HepG2 (cell line): ENCODE measurements around the gene EIF4G1. TPM values are rescaled to one million over a fixed set of nuclear protein-coding genes. Genes with fewer than 3 reads are reported as not detected.
A peak's percentile ranks its signal among the peaks of the same experiment; 100 is the strongest.

Experiments
- ATAC-seq: fragments of 200-7000 bp; cut with Tn5 transposase; 3 replicates; pipeline ENCODE4 v1.9.1; 2020; ENCODE audit warnings: mild to moderate bottlenecking, moderate library complexity
- BruUV-seq: library from RNA; stranded (reverse); fragments of 400-500 nt; replicated peaks from 2 replicates; lab custom pipeline; 2021; lab: Mats Ljungman, UMichigan
- CTCF ChIA-PET: fragments of 300-600 bp; formaldehyde crosslinking; extraction: SDS; loops from one replicate; lab custom pipeline; 2021; ENCODE audit warnings: low total read pairs, inconsistent platforms, low intra/inter-chr PET ratio; lab: Yijun Ruan, JAX
- POLR2A ChIA-PET: fragments of 350-600 bp; sonication (Branson Sonifier 250); formaldehyde crosslinking; loops from one replicate; lab custom pipeline; 2020; ENCODE audit warnings: antibody characterized with exemption, inconsistent platforms; lab: Yijun Ruan, JAX
- DNase-seq: peaks from one replicate; pipeline ENCODE4 v3.0.0-alpha.2; 2015; ENCODE audit warnings: low spot score
- FAIRE-seq: peaks from 3 replicates; lab custom pipeline; 2011; peaks lifted over from hg19 to GRCh38; lab: Jason Lieb, UNC
- H2AFZ ChIP-seq: one replicate; pipeline ENCODE4 v1.6.1; 2011; ENCODE audit warnings: low read length, inconsistent platforms
- H3K27ac ChIP-seq: fragments of 300-600 bp; 3 replicates; pipeline ENCODE4 v1.8.0; 2011; ENCODE audit warnings: mixed run types, mild to moderate bottlenecking, mixed read lengths, low read length, inconsistent platforms; ENCODE audit not compliant: insufficient read depth; ENCODE audit errors: extremely low read length
- H3K27me3 ChIP-seq, 2 experiments: fragments of 200-600 bp in 1 of 2; 2 replicates in 1 of 2; 3 replicates in 1 of 2; pipeline versions ENCODE4 v1.6.0 to v1.8.0; 2011; ENCODE audit warnings: low read length in 2 of 2, mild to moderate bottlenecking in 2 of 2, moderate library complexity in 2 of 2, inconsistent platforms in 1 of 2; ENCODE audit not compliant: insufficient read depth in 2 of 2, control insufficient read depth in 1 of 2
- H3K36me3 ChIP-seq, 2 experiments: fragments of 200-600 bp in 1 of 2; replicated peaks in 1 of 2; 2 replicates in 1 of 2; 3 replicates in 1 of 2; pipeline versions ENCODE4 v1.5.1 to v1.8.0; 2011; ENCODE audit warnings: low read length in 2 of 2, inconsistent platforms in 1 of 2; ENCODE audit not compliant: insufficient read depth in 2 of 2, control insufficient read depth in 1 of 2
- H3K4me1 ChIP-seq: 2 replicates; pipeline ENCODE4 v1.5.1; 2012; ENCODE audit warnings: low read length, inconsistent platforms; ENCODE audit not compliant: insufficient read depth
- H3K4me2 ChIP-seq: 2 replicates; pipeline ENCODE4 v1.6.0; 2011; ENCODE audit warnings: low read depth, low read length, inconsistent platforms
- H3K4me3 ChIP-seq, 3 experiments: fragments of 200-600 bp in 1 of 3; sonication (generic), shearing (Covaris generic) in 1 of 3; replicated peaks in 1 of 3; 2 replicates each; pipeline ENCODE4 v1.5.1; 2011 to 2016; ENCODE audit warnings: low read length in 3 of 3, inconsistent platforms in 2 of 3, low read depth in 2 of 3, mild to moderate bottlenecking in 2 of 3, control low read depth in 1 of 3, mixed read lengths in 1 of 3; ENCODE audit not compliant: insufficient read depth in 1 of 3
- H3K79me2 ChIP-seq: one replicate; pipeline ENCODE4 v1.6.1; 2011; ENCODE audit warnings: low read length, inconsistent platforms; ENCODE audit not compliant: insufficient read depth
- H3K9ac ChIP-seq: 2 replicates; pipeline ENCODE4 v1.6.0; 2011; ENCODE audit warnings: mild to moderate bottlenecking, low read depth, low read length, inconsistent platforms; ENCODE audit not compliant: insufficient read depth
- H3K9me3 ChIP-seq: 2 replicates; pipeline ENCODE4 v1.5.1; 2012; ENCODE audit warnings: mild to moderate bottlenecking, low read length
- H4K20me1 ChIP-seq: 2 replicates; pipeline ENCODE4 v1.6.0; 2011; ENCODE audit warnings: inconsistent platforms, mild to moderate bottlenecking, low read length, moderate library complexity; ENCODE audit not compliant: insufficient read depth
- ESRRA ChIP-seq: sonication (generic); formaldehyde crosslinking; IDR thresholded peaks from 2 replicates; pipeline ENCODE4 v1.5.1; 2020; ENCODE audit warnings: mild to moderate bottlenecking, low read depth, missing genetic modification reagents
- FOXC1 ChIP-seq: sonication (generic); formaldehyde crosslinking; IDR thresholded peaks from 2 replicates; pipeline ENCODE4 v1.8.0; 2022; ENCODE audit warnings: mild to moderate bottlenecking, missing genetic modification reagents, borderline replicate concordance
- GZF1 ChIP-seq: sonication (generic); formaldehyde crosslinking; IDR thresholded peaks from 2 replicates; pipeline ENCODE4 v1.5.1; 2020; ENCODE audit warnings: mild to moderate bottlenecking, missing genetic modification reagents
- HOXA7 ChIP-seq: sonication (generic); formaldehyde crosslinking; IDR thresholded peaks from 2 replicates; pipeline ENCODE4 v1.8.1; 2022; ENCODE audit warnings: mild to moderate bottlenecking, missing genetic modification reagents, moderate library complexity
- MIER2 ChIP-seq: IDR thresholded peaks from 2 replicates; pipeline ENCODE4 v1.6.1; 2016; ENCODE audit warnings: missing biosample characterization, missing genetic modification reagents
- MTF2 ChIP-seq: sonication (generic); formaldehyde crosslinking; IDR thresholded peaks from 2 replicates; pipeline ENCODE4 v1.5.0; 2020; ENCODE audit warnings: missing genetic modification reagents, borderline replicate concordance
- RAD21 ChIP-seq: fragments of 450-650 bp; formaldehyde crosslinking; IDR thresholded peaks from 2 replicates; pipeline ENCODE4 v1.5.0; 2020; ENCODE audit warnings: mild to moderate bottlenecking
- SIX4 ChIP-seq: sonication (generic); formaldehyde crosslinking; IDR thresholded peaks from 2 replicates; pipeline ENCODE4 v1.4.0; 2020; ENCODE audit warnings: missing genetic modification reagents
- SMC3 ChIP-seq: IDR thresholded peaks from 2 replicates; pipeline ENCODE4 v1.6.1; 2011; ENCODE audit warnings: low read length, improper control_type of control experiment
- SP140L ChIP-seq: sonication (generic); formaldehyde crosslinking; IDR thresholded peaks from 2 replicates; pipeline ENCODE4 v1.4.0; 2020; ENCODE audit warnings: missing genetic modification reagents, borderline replicate concordance
- STAG1 ChIP-seq: sonication (generic); formaldehyde crosslinking; IDR thresholded peaks from 2 replicates; pipeline ENCODE4 v1.4.0; 2020; ENCODE audit warnings: missing genetic modification reagents
- TEAD3 ChIP-seq: optimal IDR thresholded peaks from 2 replicates; pipeline ENCODE3; 2016; ENCODE audit warnings: borderline replicate concordance
- THYN1 ChIP-seq: sonication (generic); formaldehyde crosslinking; IDR thresholded peaks from 2 replicates; pipeline ENCODE4 v1.8.1; 2023; ENCODE audit warnings: low read depth, mild to moderate bottlenecking, moderate library complexity, missing genetic modification reagents, borderline replicate concordance
- TRIM24 ChIP-seq: sonication (generic); formaldehyde crosslinking; IDR thresholded peaks from 2 replicates; pipeline ENCODE4 v1.8.0; 2022; ENCODE audit warnings: mild to moderate bottlenecking, missing genetic modification reagents
- ZBTB1 ChIP-seq: sonication (generic); formaldehyde crosslinking; IDR thresholded peaks from 2 replicates; pipeline ENCODE4 v1.4.0; 2020; ENCODE audit warnings: missing genetic modification reagents, borderline replicate concordance
- ZNF10 ChIP-seq: sonication (generic); formaldehyde crosslinking; IDR thresholded peaks from 2 replicates; pipeline ENCODE4 v1.4.0; 2020; ENCODE audit warnings: mild to moderate bottlenecking, low read depth, missing genetic modification reagents, borderline replicate concordance
- ZNF367 ChIP-seq: sonication (generic); formaldehyde crosslinking; IDR thresholded peaks from 2 replicates; pipeline ENCODE4 v1.4.0; 2020; ENCODE audit warnings: missing genetic modification reagents, borderline replicate concordance
- ZNF780A ChIP-seq: sonication (generic); formaldehyde crosslinking; IDR thresholded peaks from 2 replicates; pipeline ENCODE4 v1.8.0; 2022; ENCODE audit warnings: mild to moderate bottlenecking, missing genetic modification reagents, moderate library complexity
- WGBS: methylation state at CpG from one replicate; pipeline ENCODE4 v1.1.6; 2017; ENCODE audit warnings: low lambda C conversion rate; 5-methylcytosine and 5-hydroxymethylcytosine counted together
- in situ Hi-C: cut with HindIII; loops from 2 replicates; pipeline ENCODE4 v1.10.0; 2017; ENCODE audit warnings: low pct_unique_long_range_greater_than_20kb; ENCODE audit not compliant: extremely low pct_ligation_motif_present
- intact Hi-C: fragments of 100-400 bp; cut with micrococcal nuclease; formaldehyde crosslinking; loops from one replicate; pipeline ENCODE4 v1.10.0; 2022; ENCODE audit not compliant: unreplicated experiment
- polyA plus RNA-seq, 8 experiments: library from polyadenylated mRNA; depleted of rRNA in 3 of 8; stranded (reverse) in 7 of 8; unstranded in 1 of 8; fragments of >200 nt; fragmentation: Illumina TruSeq in 4 of 8; extraction: Trizol in 4 of 8; gene quantifications; 2 replicates each; pipeline versions ENCODE4 v1.2.1 to v1.2.3, GENCODE V29; 2011 to 2016; ENCODE audit warnings: low read depth in 4 of 8, missing spikeins in 1 of 8, mixed read lengths in 1 of 8; ENCODE audit not compliant: insufficient read depth in 1 of 8
- total RNA-seq, 5 experiments: library from RNA; depleted of rRNA; stranded (reverse); fragments of >200 nt; fragmentation: Illumina TruSeq; extraction: Trizol; gene quantifications; 2 replicates each; pipeline ENCODE4 v1.2.3, GENCODE V29; 2016; ENCODE audit warnings: low read depth in 1 of 5
- TF ChIP-seq, protein P1 (sequence below): sonication (generic); formaldehyde crosslinking; IDR thresholded peaks from 2 replicates; pipeline ENCODE4 v1.4.0; 2020; ENCODE audit warnings: missing genetic modification reagents, borderline replicate concordance
- TF ChIP-seq, protein P2 (sequence below): sonication (generic); formaldehyde crosslinking; conservative IDR thresholded peaks from 2 replicates; pipeline ENCODE4 v1.4.0; 2020; ENCODE audit warnings: missing genetic modification reagents
- TF ChIP-seq, protein P3 (sequence below): sonication (generic); formaldehyde crosslinking; IDR thresholded peaks from 2 replicates; pipeline ENCODE4 v1.8.0; 2022; ENCODE audit warnings: mild to moderate bottlenecking, missing genetic modification reagents; ENCODE audit not compliant: insufficient replicate concordance

Gene EIF4G1
- total and polyA plus RNA-seq, 2 of the 13 experiments (the other 11 are each of a cell fraction or from before 2014, with no cell fraction given) = 208 to 213 TPM

DNA sequence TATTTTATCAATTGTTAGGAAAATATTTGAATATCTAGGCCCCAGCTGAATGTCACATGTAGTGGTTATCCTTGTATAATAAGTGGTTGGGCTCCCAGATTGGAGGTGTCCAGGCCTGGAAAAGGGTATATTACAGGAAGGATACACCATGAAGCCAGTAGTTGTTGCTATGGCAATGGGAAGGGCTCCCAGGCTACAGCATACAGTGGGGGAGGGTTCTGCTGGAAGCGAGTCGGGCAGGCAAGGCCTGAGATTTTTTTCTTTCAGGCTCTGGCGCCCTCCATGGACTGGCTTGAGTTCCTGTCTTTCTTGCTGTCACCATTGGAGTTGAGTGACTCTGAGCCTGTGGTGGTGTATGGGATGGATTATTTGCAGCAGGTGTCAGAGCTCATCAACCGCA is 29.7 kb upstream of the EIF4G1 start:
- ATAC-seq = peak; percentile 90
- no peaks in the 10 kb centered on the region for H3K9me3 ChIP-seq
- ChIA-PET POLR2A (no interaction called here), CTCF (no interaction called here)
- no peak overlapping the region for H3K27ac ChIP-seq
- H3K4me1 ChIP-seq = peaks cover 6% of the 10 kb centered on the region
- in situ Hi-C loops = no loop called here
- no peak overlapping the region for H3K4me3 ChIP-seq
- no peak overlapping the region for H3K9ac ChIP-seq
- H3K4me2 ChIP-seq = no peak overlapping the region
- BruUV-seq = no TSS peak
- peaks cover 3 to 43% of the 10 kb centered on the region in 2 experiments; a peak in 4 of 5 replicates for H3K27me3 ChIP-seq
- no peak overlapping the region for H2AFZ ChIP-seq
- WGBS = 0% methylated on average over 4 of the region's 4 CpGs
- H3K36me3 ChIP-seq = no peaks in the 10 kb centered on the region
- intact Hi-C loops = loop anchor here (1.0 to 10.0 kb wide), 4 partner anchors 23 to 387 kb away; partner anchors contain the start of genes ALG3, CAMK2N2, EEF1AKMT4 and VWA5B2
- FAIRE-seq = peak; percentile 77
- DNase-seq = peak; percentile 58
- H4K20me1 ChIP-seq = 0 out of 2 replicates have a peak, but pooled peaks cover 3% of the 10 kb centered on the region
- H3K79me2 ChIP-seq = no peaks in the 10 kb centered on the region
- TF ChIP-seq TEAD3 (CRISPR knock-in tag) (no peak), ZNF367 (CRISPR knock-in tag) (no peak), ZNF10 (no peak), HOXA7 (CRISPR knock-in tag) (no peak), MTF2 (CRISPR knock-in tag) (no peak), SP140L (no peak), TRIM24 (CRISPR knock-in tag) (no peak), GZF1 (CRISPR knock-in tag) (no peak), SIX4 (CRISPR knock-in tag) (no peak), ESRRA (CRISPR knock-in tag) (no peak), ZNF780A (CRISPR knock-in tag) (no peak), MIER2 (no peak), FOXC1 (CRISPR knock-in tag) (no peak), STAG1 (CRISPR knock-in tag) (peak; percentile 82), SMC3 (peak; percentile 55), RAD21 (peak; percentile 68), THYN1 (CRISPR knock-in tag) (no peak), ZBTB1 (CRISPR knock-in tag) (no peak)
- TF ChIP-seq, protein P1, sequence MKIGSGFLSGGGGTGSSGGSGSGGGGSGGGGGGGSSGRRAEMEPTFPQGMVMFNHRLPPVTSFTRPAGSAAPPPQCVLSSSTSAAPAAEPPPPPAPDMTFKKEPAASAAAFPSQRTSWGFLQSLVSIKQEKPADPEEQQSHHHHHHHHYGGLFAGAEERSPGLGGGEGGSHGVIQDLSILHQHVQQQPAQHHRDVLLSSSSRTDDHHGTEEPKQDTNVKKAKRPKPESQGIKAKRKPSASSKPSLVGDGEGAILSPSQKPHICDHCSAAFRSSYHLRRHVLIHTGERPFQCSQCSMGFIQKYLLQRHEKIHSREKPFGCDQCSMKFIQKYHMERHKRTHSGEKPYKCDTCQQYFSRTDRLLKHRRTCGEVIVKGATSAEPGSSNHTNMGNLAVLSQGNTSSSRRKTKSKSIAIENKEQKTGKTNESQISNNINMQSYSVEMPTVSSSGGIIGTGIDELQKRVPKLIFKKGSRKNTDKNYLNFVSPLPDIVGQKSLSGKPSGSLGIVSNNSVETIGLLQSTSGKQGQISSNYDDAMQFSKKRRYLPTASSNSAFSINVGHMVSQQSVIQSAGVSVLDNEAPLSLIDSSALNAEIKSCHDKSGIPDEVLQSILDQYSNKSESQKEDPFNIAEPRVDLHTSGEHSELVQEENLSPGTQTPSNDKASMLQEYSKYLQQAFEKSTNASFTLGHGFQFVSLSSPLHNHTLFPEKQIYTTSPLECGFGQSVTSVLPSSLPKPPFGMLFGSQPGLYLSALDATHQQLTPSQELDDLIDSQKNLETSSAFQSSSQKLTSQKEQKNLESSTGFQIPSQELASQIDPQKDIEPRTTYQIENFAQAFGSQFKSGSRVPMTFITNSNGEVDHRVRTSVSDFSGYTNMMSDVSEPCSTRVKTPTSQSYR (CRISPR knock-in tag) = peak; percentile 87
- TF ChIP-seq, protein P2, sequence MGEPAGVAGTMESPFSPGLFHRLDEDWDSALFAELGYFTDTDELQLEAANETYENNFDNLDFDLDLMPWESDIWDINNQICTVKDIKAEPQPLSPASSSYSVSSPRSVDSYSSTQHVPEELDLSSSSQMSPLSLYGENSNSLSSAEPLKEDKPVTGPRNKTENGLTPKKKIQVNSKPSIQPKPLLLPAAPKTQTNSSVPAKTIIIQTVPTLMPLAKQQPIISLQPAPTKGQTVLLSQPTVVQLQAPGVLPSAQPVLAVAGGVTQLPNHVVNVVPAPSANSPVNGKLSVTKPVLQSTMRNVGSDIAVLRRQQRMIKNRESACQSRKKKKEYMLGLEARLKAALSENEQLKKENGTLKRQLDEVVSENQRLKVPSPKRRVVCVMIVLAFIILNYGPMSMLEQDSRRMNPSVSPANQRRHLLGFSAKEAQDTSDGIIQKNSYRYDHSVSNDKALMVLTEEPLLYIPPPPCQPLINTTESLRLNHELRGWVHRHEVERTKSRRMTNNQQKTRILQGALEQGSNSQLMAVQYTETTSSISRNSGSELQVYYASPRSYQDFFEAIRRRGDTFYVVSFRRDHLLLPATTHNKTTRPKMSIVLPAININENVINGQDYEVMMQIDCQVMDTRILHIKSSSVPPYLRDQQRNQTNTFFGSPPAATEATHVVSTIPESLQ (CRISPR knock-in tag) = no peak
- TF ChIP-seq, protein P3, sequence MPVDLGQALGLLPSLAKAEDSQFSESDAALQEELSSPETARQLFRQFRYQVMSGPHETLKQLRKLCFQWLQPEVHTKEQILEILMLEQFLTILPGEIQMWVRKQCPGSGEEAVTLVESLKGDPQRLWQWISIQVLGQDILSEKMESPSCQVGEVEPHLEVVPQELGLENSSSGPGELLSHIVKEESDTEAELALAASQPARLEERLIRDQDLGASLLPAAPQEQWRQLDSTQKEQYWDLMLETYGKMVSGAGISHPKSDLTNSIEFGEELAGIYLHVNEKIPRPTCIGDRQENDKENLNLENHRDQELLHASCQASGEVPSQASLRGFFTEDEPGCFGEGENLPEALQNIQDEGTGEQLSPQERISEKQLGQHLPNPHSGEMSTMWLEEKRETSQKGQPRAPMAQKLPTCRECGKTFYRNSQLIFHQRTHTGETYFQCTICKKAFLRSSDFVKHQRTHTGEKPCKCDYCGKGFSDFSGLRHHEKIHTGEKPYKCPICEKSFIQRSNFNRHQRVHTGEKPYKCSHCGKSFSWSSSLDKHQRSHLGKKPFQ (CRISPR knock-in tag) = no peak
